GM15510 (cell line): ENCODE results near the gene IL10.

Experiments used
- POLR2A ChIP-seq: IDR thresholded peaks from 3 replicates; pipeline ENCODE4 v1.6.1; 2011; ENCODE audit warnings: borderline replicate concordance; ENCODE audit not compliant: insufficient read length; ENCODE audit errors: extremely low read depth

Gene IL10

GRCh38 chr1:206799311-206799710 lies 27.0 kb upstream of the IL10 start:
- no peak for TF ChIP-seq POLR2A

GRCh38 chr1:206798384-206798996 lies 26.2 kb upstream of the IL10 start:
- TF ChIP-seq POLR2A = no peak

- TF ChIP-seq POLR2A = no peak
These were observed 25.5 kb upstream of the IL10 start for GRCh38 chr1:206797534-206798383.

- TF ChIP-seq POLR2A = no peak
These were observed 24.7 kb upstream of the IL10 start for GRCh38 chr1:206796981-206797402.

GRCh38 chr1:206796116-206796515 lies 23.8 kb upstream of the IL10 start:
- TF ChIP-seq POLR2A = no peak

GRCh38 chr1:206794294-206794908 lies 22.1 kb upstream of the IL10 start:
- TF ChIP-seq POLR2A = no peak

- no peak for TF ChIP-seq POLR2A
These were observed 21.3 kb upstream of the IL10 start for GRCh38 chr1:206793620-206794019.

GRCh38 chr1:206792939-206793607 lies 20.8 kb upstream of the IL10 start:
- TF ChIP-seq POLR2A = no peak

- TF ChIP-seq POLR2A = no peak
These were observed 18.4 kb upstream of the IL10 start for GRCh38 chr1:206790502-206791250.

- TF ChIP-seq POLR2A = no peak
These were observed 16.3 kb upstream of the IL10 start for GRCh38 chr1:206788487-206789050.

GRCh38 chr1:206787891-206788290 lies 15.6 kb upstream of the IL10 start:
- TF ChIP-seq POLR2A = no peak

- no peak for TF ChIP-seq POLR2A
These were observed 14.1 kb upstream of the IL10 start for GRCh38 chr1:206786212-206786886.

GRCh38 chr1:206785182-206785765 lies 13.0 kb upstream of the IL10 start:
- TF ChIP-seq POLR2A = no peak
